ENCODE data around the gene ADGRA3.

ADGRA3 gene

DNA sequence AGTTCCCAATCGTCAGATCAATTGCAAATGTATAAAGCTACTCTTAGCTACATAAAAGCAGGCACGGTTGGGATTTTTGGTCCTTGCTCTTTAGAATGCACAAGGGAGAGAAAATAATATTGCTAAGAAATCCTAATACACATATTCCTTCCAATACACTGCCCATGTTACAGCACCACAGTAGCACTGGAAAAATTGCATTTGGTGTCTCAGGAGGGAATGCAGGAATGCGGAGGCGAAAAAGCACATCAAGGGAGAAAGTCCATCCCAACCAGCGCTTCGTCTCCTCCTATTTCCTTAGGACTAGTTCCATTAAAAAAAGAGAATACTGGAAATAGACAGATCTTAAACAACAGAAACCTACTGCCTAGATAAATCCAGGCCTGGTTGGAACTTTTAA lies 23.9 kb downstream of the ADGRA3 start:
- TF ChIP-seq, protein P1, sequence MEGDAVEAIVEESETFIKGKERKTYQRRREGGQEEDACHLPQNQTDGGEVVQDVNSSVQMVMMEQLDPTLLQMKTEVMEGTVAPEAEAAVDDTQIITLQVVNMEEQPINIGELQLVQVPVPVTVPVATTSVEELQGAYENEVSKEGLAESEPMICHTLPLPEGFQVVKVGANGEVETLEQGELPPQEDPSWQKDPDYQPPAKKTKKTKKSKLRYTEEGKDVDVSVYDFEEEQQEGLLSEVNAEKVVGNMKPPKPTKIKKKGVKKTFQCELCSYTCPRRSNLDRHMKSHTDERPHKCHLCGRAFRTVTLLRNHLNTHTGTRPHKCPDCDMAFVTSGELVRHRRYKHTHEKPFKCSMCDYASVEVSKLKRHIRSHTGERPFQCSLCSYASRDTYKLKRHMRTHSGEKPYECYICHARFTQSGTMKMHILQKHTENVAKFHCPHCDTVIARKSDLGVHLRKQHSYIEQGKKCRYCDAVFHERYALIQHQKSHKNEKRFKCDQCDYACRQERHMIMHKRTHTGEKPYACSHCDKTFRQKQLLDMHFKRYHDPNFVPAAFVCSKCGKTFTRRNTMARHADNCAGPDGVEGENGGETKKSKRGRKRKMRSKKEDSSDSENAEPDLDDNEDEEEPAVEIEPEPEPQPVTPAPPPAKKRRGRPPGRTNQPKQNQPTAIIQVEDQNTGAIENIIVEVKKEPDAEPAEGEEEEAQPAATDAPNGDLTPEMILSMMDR (IDR thresholded peaks at IDR 0.05; ENCODE audit: insufficient read depth, low read depth, low read length, missing control alignments) = no peak
- H3K4me3 ChIP-seq (ENCODE audit: low read depth, low read length) = no peak overlapping the region
- no peak for DNase-seq (ENCODE audit: low read depth)

DNA sequence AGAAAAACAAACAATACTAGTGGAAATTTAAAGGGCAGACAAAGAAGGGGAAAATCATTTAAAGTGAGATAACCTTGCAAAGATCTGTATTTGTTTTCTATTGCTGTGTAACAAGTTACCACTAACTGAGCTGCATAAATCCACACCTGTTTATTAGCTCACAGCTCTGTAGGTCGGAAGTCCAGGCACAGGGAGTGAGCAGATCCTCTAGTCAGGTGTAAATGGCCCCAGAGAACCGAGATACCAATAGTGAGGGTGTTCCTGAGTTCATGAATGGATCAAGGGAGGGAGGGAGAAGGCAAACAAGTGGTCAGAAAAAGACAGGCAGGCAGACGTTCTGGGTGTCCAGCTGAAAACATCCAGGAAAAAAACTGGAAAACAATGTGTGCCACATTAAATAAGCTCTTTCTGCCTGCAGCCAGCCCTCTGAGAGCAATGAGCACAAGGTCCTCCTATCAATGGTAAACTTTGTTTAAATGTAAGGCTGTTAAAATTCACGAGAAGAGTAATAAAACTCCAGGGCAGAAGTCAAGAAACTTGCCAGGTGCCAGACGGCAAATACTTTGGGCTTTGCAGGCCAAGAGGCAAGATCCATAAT lies 25.0 kb downstream of the ADGRA3 start:
- TF ChIP-seq, protein P1 (IDR thresholded peaks at IDR 0.05; ENCODE audit: insufficient read depth, low read depth, low read length, missing control alignments) = no peak
- H3K4me3 ChIP-seq (ENCODE audit: low read depth, low read length) = no peak overlapping the region
- no peak for DNase-seq (ENCODE audit: low read depth)

DNA sequence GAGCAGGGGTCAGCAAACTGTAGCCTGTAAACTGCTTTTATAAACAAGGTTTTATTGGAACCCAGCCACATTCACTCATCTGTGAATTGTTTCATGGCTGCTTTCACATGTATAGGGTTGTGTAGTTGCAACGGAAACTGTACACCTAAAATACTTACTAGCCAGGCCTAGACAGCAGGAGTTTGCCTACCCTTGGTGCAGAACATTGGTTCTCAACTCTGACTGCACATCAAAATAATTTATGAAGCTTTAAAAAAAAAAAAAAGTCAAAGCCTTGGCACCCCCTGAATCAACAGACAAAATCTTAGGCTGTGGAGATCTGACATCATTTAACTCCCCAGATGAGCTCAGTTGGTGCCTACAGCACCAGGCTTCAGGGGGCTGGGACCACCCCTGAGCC lies 27.8 kb downstream of the ADGRA3 start:
- peak; percentile 44 for DNase-seq (ENCODE audit: low read depth)
- TF ChIP-seq, protein P1 (IDR thresholded peaks at IDR 0.05; ENCODE audit: insufficient read depth, low read depth, low read length, missing control alignments) = no peak
- H3K4me3 ChIP-seq (ENCODE audit: low read depth, low read length) = no peak overlapping the region

DNA sequence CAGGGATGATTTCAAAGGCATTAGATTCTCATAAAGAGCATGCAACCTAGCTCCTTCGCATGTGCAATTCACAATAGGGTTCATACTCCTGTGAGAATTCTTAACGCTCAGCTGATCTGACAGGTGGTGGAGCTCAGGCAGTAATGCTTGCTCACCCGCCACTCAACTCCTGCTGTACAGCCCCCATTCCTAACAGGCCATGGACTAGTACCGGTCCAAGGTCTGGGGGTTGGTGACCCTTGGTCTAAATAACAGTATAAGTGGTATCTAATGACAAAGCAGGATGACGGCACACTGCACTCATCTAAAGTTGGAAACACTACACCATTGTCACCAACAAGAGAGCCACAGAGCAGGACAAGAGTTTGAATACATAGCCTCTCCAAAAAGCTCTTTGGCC lies 28.5 kb downstream of the ADGRA3 start:
- TF ChIP-seq, protein P1 (IDR thresholded peaks at IDR 0.05; ENCODE audit: insufficient read depth, low read depth, low read length, missing control alignments) = no peak
- no peak overlapping the region for H3K4me3 ChIP-seq (ENCODE audit: low read depth, low read length)
- peak; percentile 21 for DNase-seq (ENCODE audit: low read depth)

DNA sequence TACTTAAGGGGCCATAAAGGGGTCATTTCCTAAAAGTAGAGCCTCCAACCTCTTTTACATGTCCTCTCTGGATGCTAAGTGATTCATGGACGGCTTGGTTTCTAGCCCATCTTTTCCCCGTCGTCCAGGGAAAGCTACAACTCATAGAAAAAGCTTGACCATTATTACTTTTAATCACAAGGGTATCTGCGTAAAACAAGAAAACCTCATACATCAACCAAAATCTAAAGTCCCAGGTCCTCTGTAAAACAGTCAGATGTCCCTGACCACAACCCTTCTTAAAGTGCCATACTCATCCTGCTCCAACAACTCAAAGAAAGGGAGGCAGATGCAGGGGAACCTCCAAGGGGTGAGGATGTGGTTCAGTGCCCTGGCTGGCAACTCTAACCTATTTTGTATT lies 29.6 kb downstream of the ADGRA3 start:
- H3K4me3 ChIP-seq (ENCODE audit: low read depth, low read length) = no peak overlapping the region
- TF ChIP-seq, protein P1 (IDR thresholded peaks at IDR 0.05; ENCODE audit: insufficient read depth, low read depth, low read length, missing control alignments) = no peak
- DNase-seq (ENCODE audit: low read depth) = no peak

DNA sequence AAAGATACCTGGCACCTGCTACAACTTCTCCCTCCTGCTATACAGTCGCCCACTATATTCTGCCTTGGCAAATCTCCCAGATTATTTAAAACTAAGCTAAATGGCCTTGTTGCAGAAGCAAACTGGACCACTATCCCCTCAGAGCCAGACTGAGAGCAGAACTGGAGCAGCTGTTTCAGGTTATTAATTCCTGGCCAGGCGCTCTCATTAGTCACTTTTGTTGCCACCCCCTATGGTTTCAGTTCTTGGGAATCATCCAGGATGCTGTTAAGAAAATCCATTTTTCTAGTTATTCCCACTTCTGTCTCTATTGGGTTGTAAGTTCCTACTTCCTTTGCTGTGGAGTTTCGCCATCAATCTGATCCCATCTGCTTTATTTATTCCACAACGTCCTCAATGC lies 30.1 kb downstream of the ADGRA3 start:
- no peak overlapping the region for H3K4me3 ChIP-seq (ENCODE audit: low read depth, low read length)
- TF ChIP-seq, protein P1 (IDR thresholded peaks at IDR 0.05; ENCODE audit: insufficient read depth, low read depth, low read length, missing control alignments) = no peak
- no peak for DNase-seq (ENCODE audit: low read depth)

DNA sequence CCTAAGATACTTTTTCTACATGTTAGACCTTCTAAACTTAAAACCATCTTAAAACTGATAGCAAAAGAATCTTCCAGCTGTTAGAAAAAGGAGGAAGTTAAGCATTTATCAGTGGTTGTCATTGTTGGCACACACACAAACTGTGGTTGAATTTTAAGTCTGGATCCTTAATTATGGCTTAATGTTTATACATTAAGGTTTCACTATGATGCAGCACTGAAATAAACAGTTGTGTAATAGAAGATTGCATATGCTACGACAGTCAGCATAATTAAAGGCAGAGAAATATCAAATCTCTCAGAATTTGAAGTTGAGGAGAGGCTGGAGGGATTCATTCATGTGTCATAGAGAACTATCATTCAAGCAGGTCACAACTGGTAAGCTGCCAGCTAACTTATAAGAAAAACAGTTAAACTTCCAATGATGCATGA lies 32.3 kb downstream of the ADGRA3 start:
- H3K4me3 ChIP-seq (ENCODE audit: low read depth, low read length) = no peak overlapping the region
- TF ChIP-seq, protein P1 (IDR thresholded peaks at IDR 0.05; ENCODE audit: insufficient read depth, low read depth, low read length, missing control alignments) = no peak
- peak; percentile 22 for DNase-seq (ENCODE audit: low read depth)
